ENCODE data around the gene RNGTT.

RNGTT gene

GRCh38 chr6:88840796-88841539 lies 122.5 kb downstream of the RNGTT start:
- TF ChIP-seq, protein P1, sequence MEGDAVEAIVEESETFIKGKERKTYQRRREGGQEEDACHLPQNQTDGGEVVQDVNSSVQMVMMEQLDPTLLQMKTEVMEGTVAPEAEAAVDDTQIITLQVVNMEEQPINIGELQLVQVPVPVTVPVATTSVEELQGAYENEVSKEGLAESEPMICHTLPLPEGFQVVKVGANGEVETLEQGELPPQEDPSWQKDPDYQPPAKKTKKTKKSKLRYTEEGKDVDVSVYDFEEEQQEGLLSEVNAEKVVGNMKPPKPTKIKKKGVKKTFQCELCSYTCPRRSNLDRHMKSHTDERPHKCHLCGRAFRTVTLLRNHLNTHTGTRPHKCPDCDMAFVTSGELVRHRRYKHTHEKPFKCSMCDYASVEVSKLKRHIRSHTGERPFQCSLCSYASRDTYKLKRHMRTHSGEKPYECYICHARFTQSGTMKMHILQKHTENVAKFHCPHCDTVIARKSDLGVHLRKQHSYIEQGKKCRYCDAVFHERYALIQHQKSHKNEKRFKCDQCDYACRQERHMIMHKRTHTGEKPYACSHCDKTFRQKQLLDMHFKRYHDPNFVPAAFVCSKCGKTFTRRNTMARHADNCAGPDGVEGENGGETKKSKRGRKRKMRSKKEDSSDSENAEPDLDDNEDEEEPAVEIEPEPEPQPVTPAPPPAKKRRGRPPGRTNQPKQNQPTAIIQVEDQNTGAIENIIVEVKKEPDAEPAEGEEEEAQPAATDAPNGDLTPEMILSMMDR (IDR thresholded peaks at IDR 0.05), result no peak

DNA sequence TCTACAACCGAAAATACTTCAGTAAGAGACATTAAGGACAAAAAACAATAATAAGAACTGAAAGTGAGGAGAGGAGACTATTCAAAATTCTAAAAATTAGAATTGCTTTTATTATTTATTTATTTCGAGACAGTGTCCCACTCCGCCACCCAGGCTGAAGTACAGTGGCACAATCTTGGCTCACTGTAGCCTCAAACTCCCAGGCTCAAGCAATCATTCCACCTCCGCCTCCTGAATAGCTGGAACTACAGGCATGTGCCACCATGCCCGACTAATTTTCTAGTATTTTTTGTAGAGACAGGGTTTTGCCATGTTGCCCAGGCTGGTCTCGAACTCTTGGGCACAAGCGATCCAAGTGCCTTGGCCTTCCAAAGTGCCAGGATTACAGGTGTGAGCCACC lies 123.1 kb downstream of the RNGTT start:
- TF ChIP-seq, protein P1 (IDR thresholded peaks at IDR 0.05), result no peak

DNA sequence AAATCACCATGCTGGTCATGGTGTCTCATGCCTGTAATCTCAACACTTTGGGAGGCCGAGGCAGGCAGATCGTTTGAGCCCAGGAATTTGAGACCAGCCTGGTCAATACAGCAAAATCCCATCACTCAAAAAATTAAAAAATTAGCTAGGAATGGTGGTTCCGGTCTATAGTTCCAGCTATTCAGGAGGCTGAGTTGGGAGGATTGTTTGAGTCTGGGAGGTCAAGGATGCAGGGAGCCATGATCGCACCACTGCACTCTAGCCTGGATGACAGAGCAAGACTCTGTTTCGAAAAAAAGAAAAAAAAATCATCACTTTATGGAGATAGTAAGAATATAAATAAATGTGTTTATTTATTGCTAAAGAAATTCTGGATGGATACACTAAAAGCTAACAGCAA lies 124.1 kb downstream of the RNGTT start:
- TF ChIP-seq, protein P1 (IDR thresholded peaks at IDR 0.05), result no peak

- TF ChIP-seq, protein P1 (IDR thresholded peaks at IDR 0.05), result no peak
Measured at GRCh38 chr6:88835210-88835609, 128.2 kb downstream of the RNGTT start.

DNA sequence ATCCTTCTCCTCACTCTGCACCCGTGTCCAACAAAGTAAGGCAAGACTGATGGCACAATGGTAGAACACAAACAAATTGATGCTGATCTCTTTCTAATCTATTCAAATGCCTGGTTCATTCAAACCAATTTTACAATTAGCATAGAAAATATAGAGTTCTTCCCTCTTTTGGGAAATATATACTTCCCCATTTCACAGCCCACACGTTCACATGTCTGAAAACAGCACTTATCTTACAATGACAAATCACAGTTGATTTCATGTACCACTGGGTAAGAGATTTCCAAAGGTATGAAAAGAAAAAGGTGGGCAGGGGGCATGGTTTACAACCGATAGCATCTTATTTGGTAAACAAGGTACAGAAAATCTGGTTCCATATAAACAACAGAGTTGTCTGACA lies 137.6 kb downstream of the RNGTT start:
- TF ChIP-seq, protein P1 (IDR thresholded peaks at IDR 0.05), result no peak

DNA sequence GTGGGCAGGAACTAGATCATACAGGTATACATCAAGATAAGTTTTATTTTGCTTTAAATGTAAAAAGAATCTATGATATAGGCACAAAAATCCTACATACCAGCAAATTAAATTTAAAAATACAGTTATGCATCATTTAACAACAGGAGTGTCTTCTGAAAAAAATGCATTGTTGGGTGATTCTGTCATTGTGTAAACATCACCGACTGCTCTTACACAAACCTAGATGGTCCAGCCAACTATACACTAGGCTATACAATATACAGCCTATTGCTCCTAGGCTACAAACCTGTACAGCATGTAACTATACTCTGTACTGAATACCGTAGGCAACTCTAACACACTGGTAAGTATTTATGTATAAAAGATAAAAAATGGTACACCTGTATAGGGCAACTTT lies 139.4 kb downstream of the RNGTT start:
- TF ChIP-seq, protein P1 (IDR thresholded peaks at IDR 0.05), result no peak

GRCh38 chr6:88815491-88815890 lies 147.9 kb downstream of the RNGTT start:
- TF ChIP-seq, protein P1 (IDR thresholded peaks at IDR 0.05), result no peak

GRCh38 chr6:88814909-88815308 lies 148.5 kb downstream of the RNGTT start:
- TF ChIP-seq, protein P1 (IDR thresholded peaks at IDR 0.05), result no peak
